GM19463 (cell line): ENCODE results near the gene PITRM1.
"Not testable (repeated sequence)": the region's sequence is repeated elsewhere in the genome, so short reads cannot be mapped to it uniquely, and the experiment has no call there.

Source experiments
- ATAC-seq: cut with Tn5 transposase; IDR thresholded peaks from one replicate; pipeline ENCODE4 v1.9.1; 2021; ENCODE audit warnings: mild to moderate bottlenecking, moderate library complexity; ENCODE audit not compliant: unreplicated experiment

Gene PITRM1, protein sequence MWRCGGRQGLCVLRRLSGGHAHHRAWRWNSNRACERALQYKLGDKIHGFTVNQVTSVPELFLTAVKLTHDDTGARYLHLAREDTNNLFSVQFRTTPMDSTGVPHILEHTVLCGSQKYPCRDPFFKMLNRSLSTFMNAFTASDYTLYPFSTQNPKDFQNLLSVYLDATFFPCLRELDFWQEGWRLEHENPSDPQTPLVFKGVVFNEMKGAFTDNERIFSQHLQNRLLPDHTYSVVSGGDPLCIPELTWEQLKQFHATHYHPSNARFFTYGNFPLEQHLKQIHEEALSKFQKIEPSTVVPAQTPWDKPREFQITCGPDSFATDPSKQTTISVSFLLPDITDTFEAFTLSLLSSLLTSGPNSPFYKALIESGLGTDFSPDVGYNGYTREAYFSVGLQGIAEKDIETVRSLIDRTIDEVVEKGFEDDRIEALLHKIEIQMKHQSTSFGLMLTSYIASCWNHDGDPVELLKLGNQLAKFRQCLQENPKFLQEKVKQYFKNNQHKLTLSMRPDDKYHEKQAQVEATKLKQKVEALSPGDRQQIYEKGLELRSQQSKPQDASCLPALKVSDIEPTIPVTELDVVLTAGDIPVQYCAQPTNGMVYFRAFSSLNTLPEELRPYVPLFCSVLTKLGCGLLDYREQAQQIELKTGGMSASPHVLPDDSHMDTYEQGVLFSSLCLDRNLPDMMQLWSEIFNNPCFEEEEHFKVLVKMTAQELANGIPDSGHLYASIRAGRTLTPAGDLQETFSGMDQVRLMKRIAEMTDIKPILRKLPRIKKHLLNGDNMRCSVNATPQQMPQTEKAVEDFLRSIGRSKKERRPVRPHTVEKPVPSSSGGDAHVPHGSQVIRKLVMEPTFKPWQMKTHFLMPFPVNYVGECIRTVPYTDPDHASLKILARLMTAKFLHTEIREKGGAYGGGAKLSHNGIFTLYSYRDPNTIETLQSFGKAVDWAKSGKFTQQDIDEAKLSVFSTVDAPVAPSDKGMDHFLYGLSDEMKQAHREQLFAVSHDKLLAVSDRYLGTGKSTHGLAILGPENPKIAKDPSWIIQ

GRCh38 chr10:3172446-3173170, at the start of gene PITRM1:
Gene PITRM1 (minus strand): TSS chr10:3172782. CDS start chr10:3172772, 10 bp downstream.
- peak; percentile 96 for ATAC-seq

DNA sequence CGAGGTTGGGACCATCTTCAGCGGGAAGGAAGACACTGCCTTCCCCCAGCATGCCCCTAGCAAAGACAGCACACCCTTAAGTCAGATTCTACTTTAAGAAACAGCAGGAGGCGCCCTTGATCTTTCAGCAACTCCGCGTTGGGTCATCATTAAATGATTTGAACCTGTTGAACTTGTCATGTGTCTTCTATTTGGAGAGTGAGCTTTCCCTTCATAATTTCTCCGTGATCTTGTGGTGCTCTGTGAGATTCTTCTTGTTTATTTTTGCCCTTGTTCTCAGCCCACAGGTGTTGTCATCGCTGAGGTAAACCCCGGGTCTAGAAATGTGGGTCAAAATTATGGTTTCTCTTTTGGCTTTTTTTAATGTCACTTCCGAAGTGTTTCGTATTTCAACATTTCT, 49.5 kb upstream of the PITRM1 start:
- ATAC-seq, result no peak

DNA sequence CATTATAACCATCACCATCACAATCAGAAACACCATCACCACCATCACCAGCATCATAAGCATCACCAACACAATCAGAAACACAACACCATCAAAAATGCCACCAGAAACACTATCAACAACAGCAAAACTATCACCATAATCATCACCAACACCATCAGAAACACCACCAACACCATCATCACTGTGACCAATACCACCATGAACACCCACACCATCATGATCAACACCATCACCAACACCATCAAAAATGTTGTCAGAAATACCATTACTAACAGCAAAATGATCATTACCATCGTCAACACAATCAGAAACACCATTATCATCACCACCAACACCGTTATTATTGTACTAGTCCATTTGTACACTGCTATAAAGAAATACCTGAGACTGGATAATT, 49.0 kb upstream of the PITRM1 start:
- ATAC-seq, result not testable (repeated sequence)

GRCh38 chr10:3220853-3221252, 48.3 kb upstream of the PITRM1 start:
- no peak for ATAC-seq

DNA sequence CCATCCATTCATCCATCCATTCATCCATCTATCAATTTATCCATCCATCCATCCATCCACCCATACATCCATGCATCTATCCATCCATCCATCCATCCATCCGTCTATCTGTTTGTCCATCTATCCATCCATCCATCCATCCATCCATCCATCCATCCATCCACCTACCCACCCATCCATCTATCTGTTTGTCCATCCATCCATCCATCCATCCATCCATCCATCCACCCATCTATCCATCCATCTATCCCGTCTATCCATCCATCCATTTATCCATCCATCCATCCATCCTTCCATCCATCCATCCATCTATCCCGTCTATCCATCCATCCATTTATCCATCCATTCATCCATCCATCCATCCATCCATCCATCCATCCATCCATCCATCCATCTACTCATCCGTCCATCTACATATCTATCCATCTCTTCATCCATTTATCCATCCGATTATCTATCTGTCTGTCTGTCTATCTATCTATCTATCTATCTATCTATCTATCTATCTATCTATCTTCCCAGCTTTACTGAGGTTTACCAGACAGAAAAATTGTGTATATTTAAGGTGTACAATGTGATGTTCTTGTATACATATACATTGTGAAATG, 46.5 kb upstream of the PITRM1 start:
- ATAC-seq, result not testable (repeated sequence)

- ATAC-seq, result no peak
These were observed 45.3 kb upstream of the PITRM1 start for GRCh38 chr10:3217853-3218252.

DNA sequence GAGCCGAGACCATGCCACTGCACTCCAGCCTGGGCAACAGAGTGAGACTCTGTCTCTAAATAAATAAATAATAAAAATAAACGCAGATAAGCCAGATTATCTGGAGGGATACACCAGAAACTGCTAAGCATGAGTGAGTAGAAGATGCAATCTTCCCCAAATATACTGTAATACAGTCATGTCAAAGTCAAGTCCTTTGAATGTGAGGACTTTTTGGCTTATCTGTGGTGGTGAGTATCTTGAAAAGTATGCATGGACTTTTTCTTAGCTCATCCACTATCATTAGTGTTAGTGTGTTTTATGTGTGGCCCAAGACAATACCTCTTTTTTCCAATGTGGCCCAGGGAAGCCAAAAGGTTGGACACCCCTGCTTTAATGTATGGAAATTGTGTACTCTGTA, 44.7 kb upstream of the PITRM1 start:
- no peak for ATAC-seq

- ATAC-seq, result no peak
These were observed 42.7 kb upstream of the PITRM1 start for GRCh38 chr10:3215153-3215775.

DNA sequence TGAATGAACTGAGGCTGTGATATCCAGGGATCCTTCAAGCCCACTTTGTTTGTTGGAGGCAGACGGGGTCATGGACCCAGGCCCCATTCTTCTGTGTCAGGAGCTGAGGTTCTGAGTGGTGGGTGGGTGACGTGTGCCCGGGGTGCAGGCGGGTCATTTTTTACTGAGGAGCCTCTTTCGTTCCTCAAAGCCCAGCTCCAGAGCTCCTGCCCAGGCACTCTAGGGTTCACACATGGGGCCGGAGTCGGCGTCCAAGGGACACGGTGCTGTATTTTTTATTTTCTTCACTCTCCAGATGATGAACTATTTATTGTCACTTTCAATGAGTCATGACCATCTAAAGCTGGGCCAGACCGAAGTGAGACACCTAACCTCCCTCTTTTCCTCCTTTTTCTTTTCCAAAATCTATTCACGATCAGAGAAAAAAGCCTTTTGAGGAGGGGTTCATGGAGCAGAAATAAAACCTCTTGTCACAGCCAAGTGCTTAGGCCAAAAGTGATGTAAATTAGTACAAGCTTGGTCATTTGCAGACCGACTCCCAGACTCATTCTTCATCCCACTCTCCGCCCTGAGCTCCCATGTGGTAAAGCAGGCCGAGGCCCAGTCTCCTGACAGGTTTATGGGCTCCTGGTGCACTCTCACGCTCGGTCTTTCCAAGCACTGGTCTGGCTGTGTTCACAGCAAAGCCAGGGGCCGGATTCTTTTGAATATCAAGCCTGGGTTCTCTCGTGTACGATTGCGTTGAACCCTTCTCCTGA, 41.4 kb upstream of the PITRM1 start:
- no peak for ATAC-seq

DNA sequence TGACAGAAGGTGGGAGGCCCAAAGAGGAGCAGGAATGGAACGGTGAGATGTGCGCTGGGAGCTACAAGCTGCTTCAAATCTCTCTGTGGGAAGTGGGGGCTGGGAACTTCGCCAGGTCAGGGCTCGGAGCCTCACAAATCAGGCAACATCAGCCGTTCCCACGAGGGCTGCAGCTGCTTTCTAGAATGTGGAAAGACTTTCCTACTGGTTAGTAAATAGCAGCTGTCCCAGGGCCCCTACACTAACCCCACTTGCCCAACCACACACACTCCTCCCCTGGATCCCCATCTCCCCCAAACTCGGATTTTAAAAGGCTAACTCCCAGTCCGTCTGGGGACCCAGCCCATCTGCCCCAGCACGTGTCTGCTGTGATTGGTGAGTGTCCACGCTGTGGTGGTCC, 40.6 kb upstream of the PITRM1 start:
- ATAC-seq, result no peak

DNA sequence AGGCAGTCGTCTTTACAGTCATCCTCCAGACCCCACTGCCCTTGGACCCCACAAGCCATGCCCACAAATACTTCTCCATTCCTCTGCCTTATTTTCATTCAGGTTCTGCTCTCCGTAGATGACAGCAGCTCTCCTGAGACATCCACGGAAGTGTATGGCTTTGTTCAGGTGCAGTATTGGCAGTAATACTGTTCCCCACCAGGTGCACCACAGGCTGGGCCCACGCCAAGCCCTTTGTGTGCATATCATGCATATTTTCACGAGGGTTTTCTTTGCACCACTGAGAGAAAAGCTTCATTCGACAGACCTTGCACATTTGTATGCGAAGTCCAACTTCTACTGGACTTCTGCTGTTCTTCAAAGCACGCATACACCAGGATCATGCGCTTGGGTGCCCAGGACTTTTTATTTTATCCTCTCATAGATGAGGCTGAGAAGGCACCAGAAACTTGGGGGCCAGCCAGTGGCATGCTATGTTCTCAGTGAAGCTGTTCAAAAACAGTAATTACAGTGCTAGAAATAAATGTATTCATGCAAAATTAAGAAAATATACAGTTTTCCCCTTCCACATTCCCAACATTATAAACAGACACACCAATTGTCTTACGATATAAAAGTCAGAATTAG, 37.8 kb upstream of the PITRM1 start:
- no peak for ATAC-seq

DNA sequence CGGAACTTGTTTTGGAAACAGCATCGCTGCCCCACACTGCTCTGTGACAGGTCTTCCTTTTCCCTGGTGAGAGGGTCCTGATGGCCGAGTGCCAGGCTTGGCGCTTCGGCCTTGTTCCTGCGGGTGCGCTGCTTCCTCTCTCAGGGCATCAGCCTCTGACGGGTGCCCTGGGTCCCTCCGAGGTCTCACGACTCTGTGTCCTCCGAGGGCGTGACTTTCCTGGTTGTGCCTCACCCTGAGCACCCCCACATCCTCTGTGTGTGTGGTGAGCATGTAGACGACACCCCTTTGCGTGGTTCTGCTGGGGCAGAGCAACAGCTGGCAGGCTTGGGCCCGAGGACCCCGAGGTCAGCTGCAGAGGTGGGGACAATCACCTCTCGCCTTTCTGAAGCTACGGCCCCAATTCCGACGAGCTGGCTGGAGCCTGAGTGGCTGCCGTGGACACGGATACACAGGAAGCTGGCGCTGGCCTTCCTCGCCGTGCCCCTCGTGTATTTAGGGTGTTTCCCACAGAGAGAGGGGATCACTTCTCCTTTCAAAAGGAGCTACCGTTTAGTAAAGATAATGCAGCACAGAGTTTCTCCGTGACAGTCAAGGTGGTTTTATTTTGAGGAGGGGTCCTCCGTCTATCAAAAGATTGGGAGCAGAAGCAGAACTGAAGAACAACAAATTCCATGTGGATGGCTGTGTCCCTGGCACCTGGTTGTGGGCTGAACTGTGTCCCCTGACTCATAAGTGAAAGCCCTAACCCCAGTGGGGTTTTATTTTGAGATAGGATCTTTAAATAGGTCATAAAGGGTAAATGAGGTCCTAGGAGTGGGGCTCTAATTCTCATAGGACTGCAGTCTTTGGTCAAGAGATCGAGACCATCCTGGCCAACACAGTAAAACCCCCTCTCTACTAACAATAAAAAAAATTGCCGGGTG, 36.2 kb upstream of the PITRM1 start:
- ATAC-seq, result no peak

GRCh38 chr10:3207351-3207750, 34.8 kb upstream of the PITRM1 start:
- no peak for ATAC-seq

GRCh38 chr10:3206511-3207157, 34.1 kb upstream of the PITRM1 start:
- ATAC-seq, result no peak

- ATAC-seq, result no peak
These were observed 31.4 kb upstream of the PITRM1 start for GRCh38 chr10:3203972-3204371.

- no peak for ATAC-seq
These were observed 30.6 kb upstream of the PITRM1 start for GRCh38 chr10:3203016-3203811.

DNA sequence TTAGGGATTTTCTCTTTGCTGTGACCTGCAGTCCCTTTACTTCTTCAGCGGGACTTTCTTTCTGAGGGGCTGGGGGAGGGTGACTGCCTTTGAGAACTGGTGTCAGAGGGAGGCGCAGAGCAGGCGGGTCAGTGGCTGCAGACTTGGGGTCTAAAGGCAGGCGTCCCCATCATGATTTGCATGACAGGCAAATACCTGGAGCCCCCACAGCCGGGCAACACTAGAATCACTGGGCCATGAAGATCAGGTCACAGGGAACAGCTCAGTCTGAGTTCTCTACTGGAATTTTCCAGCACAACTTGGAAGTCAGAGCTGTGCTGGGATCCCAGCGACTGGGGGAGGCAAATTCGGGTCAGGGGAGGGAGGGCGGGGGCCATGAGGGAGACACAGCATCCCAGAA, 29.2 kb upstream of the PITRM1 start:
- ATAC-seq, result no peak
